WERI-Rb-1 (cell line): Measurements from ENCODE around the gene NALCN.
A peak's percentile ranks its signal among the peaks of the same experiment; 100 is the strongest.

Experiments
- DNase-seq: peaks from one replicate; pipeline ENCODE4 v3.0.0-alpha.2; 2020
- H3K27ac ChIP-seq: fragments of 250-450 bp; sonication (Bioruptor Pico); 2 replicates; pipeline ENCODE4 v1.5.1; 2020; ENCODE audit warnings: mild to moderate bottlenecking, moderate library complexity
- H3K27me3 ChIP-seq: fragments of 250-450 bp; sonication (Bioruptor Pico); 2 replicates; pipeline ENCODE4 v1.5.1; 2021; ENCODE audit warnings: mild to moderate bottlenecking, low read depth, moderate library complexity; ENCODE audit not compliant: insufficient read depth, severe bottlenecking
- H3K36me3 ChIP-seq: fragments of 250-450 bp; sonication (Bioruptor Pico); 2 replicates; pipeline ENCODE4 v1.5.1; 2020; ENCODE audit warnings: mild to moderate bottlenecking, moderate library complexity
- H3K4me3 ChIP-seq: 2 replicates; pipeline ENCODE4 v1.5.1; 2011; ENCODE audit warnings: low read depth, mild to moderate bottlenecking, control low read depth, low read length
- H3K9me3 ChIP-seq: fragments of 250-450 bp; sonication (Bioruptor Pico); 2 replicates; pipeline ENCODE4 v1.5.1; 2021; ENCODE audit warnings: mild to moderate bottlenecking, moderate library complexity; ENCODE audit not compliant: severe bottlenecking
- TF ChIP-seq, protein P1 (sequence below): IDR thresholded peaks from 2 replicates; pipeline ENCODE4 v1.5.1; 2011; ENCODE audit warnings: low read depth, mild to moderate bottlenecking, control low read depth, inconsistent platforms, low read length

NALCN gene

DNA sequence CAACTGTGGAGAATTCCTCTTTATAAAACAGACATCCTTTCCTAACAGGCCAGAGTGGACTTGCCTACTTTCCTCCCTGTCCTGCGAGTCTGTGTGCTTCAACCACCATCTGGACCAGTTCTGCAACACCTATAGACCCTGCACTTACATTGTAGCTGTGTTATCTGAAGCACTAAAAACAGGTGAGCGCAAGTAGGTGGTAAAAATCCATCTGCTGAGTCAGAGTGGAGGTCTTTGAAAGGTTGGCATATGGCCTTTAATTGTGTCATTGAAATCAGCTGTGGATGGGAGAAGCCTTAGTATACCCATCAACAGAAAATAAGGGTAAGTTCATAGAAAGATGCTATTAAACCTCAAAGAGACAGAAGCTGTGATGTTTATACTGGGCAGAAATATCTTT lies 7.6 kb upstream of the NALCN start:
- TF ChIP-seq, protein P1, sequence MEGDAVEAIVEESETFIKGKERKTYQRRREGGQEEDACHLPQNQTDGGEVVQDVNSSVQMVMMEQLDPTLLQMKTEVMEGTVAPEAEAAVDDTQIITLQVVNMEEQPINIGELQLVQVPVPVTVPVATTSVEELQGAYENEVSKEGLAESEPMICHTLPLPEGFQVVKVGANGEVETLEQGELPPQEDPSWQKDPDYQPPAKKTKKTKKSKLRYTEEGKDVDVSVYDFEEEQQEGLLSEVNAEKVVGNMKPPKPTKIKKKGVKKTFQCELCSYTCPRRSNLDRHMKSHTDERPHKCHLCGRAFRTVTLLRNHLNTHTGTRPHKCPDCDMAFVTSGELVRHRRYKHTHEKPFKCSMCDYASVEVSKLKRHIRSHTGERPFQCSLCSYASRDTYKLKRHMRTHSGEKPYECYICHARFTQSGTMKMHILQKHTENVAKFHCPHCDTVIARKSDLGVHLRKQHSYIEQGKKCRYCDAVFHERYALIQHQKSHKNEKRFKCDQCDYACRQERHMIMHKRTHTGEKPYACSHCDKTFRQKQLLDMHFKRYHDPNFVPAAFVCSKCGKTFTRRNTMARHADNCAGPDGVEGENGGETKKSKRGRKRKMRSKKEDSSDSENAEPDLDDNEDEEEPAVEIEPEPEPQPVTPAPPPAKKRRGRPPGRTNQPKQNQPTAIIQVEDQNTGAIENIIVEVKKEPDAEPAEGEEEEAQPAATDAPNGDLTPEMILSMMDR = no peak
- H3K27ac ChIP-seq = no peak overlapping the region
- no peak overlapping the region for H3K4me3 ChIP-seq
- H3K9me3 ChIP-seq = no peaks in the 10 kb centered on the region
- no peak for DNase-seq
- no peaks in the 10 kb centered on the region for H3K27me3 ChIP-seq
- no peaks in the 10 kb centered on the region for H3K36me3 ChIP-seq

DNA sequence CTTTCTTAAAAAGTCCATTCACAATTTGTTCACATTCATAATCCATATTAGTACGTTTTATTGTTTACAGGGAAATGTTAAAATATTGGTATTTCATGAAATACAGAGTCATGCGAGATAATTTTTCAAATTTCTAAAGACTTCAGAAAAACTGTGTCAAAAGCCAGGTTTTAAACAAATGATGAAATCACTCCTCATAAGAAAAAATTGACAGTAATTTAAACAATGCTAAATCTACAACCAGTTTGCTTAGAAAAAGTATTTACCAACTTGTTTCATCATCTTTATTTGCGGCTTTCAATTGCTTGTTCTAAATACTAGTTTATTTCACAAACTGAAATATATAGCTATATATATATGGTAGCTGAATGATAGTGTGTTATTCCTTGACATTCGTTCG lies 1.2 kb upstream of the NALCN start:
- Histone ChIP-seq H3K27me3 (no peaks in the 10 kb centered on the region), H3K4me3 (no peak overlapping the region), H3K9me3 (no peaks in the 10 kb centered on the region), H3K27ac (no peak overlapping the region), H3K36me3 (no peaks in the 10 kb centered on the region)
- no peak for DNase-seq
- TF ChIP-seq, protein P1 = no peak

DNA sequence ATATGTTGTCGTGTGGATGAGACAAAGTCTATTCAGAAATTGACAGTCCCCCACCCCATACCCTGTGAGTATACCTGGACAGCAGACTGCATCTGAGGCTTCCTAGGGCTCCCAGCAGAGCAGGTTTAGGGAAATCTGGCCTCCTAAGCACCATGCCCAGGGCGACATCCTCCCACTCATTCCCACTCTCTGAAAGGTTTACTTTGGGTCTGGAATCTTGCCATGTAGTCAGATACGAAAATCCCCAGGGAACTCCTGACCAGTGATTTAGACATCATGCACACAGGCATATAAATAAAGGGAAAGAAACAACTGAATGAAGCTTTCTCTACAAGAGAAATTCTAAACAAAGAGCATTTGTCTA lies 717 bp upstream of the NALCN start:
- no peaks in the 10 kb centered on the region for H3K27me3 ChIP-seq
- H3K4me3 ChIP-seq = peak overlapping the region; percentile 77
- DNase-seq = no peak
- H3K9me3 ChIP-seq = no peaks in the 10 kb centered on the region
- no peaks in the 10 kb centered on the region for H3K36me3 ChIP-seq
- TF ChIP-seq, protein P1 = no peak
- H3K27ac ChIP-seq = no peak overlapping the region

DNA sequence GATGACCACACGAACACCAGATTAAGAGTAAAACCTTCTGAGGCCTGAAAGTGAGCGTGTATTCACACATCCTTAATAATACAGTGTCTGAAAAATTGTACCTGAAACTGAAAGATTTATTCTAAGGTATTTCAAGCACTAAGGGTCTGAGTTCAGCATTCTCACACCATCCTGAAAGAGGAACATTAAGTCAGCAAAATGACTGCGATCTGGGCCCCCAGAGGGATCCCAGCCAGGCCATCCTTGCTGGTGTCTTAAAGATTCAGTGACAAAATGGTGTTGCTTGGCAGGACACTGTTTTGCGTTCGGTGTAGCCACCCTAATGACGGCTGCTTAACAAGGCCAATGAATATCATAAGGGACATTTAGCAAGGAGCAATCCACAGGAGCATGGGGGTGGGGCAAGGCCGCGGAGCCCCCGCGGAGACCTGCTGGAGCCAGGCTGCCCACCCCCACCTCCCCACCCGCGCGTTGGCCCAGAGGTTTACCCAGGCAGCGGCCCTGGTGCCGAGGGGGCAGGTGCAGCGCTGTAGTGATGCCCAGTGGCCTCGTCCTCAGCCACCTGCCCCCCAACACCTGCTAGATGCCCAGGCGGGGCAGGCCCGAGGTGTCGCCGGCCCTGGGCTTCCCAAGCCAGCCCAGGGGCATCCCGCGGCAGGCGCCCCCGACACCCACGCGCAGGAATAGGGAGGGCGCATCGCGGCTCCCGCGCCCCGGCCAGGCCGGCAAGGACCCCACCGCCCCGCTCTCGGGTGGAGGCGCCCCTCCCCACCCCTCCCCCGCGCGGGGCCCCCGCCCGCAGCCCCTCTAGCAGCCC lies 742 bp downstream of the NALCN start:
- TF ChIP-seq, protein P1 = no peak
- Histone ChIP-seq H3K36me3 (no peaks in the 10 kb centered on the region), H3K9me3 (no peaks in the 10 kb centered on the region), H3K4me3 (peak overlapping the region; percentile 77), H3K27me3 (no peaks in the 10 kb centered on the region), H3K27ac (no peak overlapping the region)
- peak; percentile 28 for DNase-seq

DNA sequence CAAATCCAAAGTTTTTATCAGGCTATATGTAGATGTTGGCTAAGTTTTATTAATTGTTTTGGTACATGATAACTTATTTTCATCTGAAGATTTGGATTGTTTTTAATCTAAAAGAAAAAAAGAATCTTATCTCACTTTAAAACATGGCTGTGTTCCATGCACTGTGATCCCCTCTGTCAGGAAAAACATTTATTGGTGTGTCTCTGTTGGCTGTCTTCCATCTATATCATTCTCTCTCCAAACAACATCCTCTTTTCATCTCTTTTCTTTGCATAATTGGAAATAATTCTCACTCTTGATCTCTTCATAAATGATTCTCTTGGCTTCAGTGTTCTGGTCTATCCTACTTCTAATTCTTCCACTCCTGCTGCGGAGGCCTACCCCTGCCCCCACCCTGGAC lies 4.2 kb downstream of the NALCN start:
- Histone ChIP-seq H3K36me3 (no peaks in the 10 kb centered on the region), H3K4me3 (no peak overlapping the region), H3K27ac (no peak overlapping the region), H3K9me3 (peaks cover 3% of the 10 kb centered on the region), H3K27me3 (no peaks in the 10 kb centered on the region)
- TF ChIP-seq, protein P1 = no peak
- no peak for DNase-seq

DNA sequence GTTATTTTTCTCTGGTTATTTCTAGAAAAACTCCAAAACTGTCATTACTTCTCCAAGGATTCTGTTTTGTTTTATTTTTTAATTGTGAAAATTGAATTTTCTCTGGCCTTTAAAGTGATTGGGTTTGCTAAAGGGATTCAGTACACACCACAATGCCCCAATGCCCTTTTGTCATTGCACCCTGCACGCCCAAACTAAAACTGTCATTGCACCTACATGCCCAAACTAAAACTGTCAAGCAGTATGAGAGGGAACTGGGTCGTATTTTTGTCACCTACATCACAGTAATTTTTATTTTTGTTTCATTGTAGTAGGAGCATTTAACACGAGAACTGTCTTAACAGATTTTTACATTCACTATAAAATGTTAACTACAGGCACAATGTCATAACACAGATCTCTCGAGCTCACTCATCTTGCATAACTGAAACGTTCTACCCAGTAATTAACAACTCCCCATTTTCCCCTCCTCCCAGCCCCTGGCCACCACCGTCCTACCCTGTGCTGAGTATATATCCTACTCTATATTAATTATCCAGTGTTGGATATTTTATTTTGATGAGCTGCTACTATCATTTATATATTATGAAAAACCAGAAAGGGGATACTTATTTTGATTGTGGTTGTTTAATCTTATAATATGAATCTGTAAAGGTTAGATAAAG lies 7.2 kb downstream of the NALCN start:
- no peaks in the 10 kb centered on the region for H3K27me3 ChIP-seq
- no peak overlapping the region for H3K27ac ChIP-seq
- DNase-seq = no peak

More for the DNA sequence above, 7.2 kb downstream of the NALCN start:
- Histone ChIP-seq H3K36me3 (no peaks in the 10 kb centered on the region), H3K4me3 (no peak overlapping the region), H3K9me3 (peaks cover 3% of the 10 kb centered on the region)
- TF ChIP-seq, protein P1 = no peak
